Colonic mucosa (tissue), 4 donors: Measurements from ENCODE around the gene B4GALT1. TPM values are rescaled to one million over a fixed set of nuclear protein-coding genes. Genes with fewer than 3 reads are reported as not detected.
A peak's percentile ranks its signal among the peaks of the same experiment; 100 is the strongest.

Experiments used
- DNase-seq: peaks from one replicate; pipeline ENCODE4 v3.0.0-alpha.2; 2020
- H3K27ac ChIP-seq: fragments of 200-600 bp; one replicate; pipeline ENCODE4 v1.8.0; 2021
- H3K27me3 ChIP-seq: fragments of 200-600 bp; one replicate; pipeline ENCODE4 v1.8.0; 2021
- H3K36me3 ChIP-seq: fragments of 200-600 bp; one replicate; pipeline ENCODE4 v1.8.0; 2021
- H3K4me1 ChIP-seq: fragments of 200-600 bp; one replicate; pipeline ENCODE4 v1.8.0; 2021; ENCODE audit warnings: mild to moderate bottlenecking
- H3K4me3 ChIP-seq: fragments of 200-600 bp; one replicate; pipeline ENCODE4 v1.8.0; 2021
- H3K9ac ChIP-seq, 2 donors: one replicate each; pipeline ENCODE4 v1.7.0; 2013; ENCODE audit warnings: control low read depth in 2 of 2, low read depth in 2 of 2, low read length in 2 of 2
- H3K9me3 ChIP-seq: fragments of 200-600 bp; one replicate; pipeline ENCODE4 v1.8.0; 2021
- intact Hi-C: fragments of 100-400 bp; cut with DNase I; formaldehyde crosslinking; loops from one replicate; pipeline ENCODE4 v1.14.1; 2022
- total RNA-seq, 2 donors: library from RNA; stranded (reverse); fragmentation: NEBNext Ultra II Directional in 1 of 2; extraction: Animal tissue kit (Norgen Biotek cat#: 25700) in 1 of 2; gene quantifications; one replicate each; pipeline ENCODE4 v1.2.1, GENCODE V29; 2021
- TF ChIP-seq, protein P1 (sequence below): fragments of 200-600 bp; IDR thresholded peaks from one replicate; pipeline ENCODE4 v1.8.0; 2022; ENCODE audit warnings: antibody characterized with exemption, mild to moderate bottlenecking
- donor health status: healthy.
- donor health status: DM: no; HTN: no; CAD: no.
- donor health status: DM: no; HTN: no; CAD: no.

The B4GALT1 gene
- total RNA-seq, 2 donors from 2014 or later, result 76.9 to 78.7 TPM

DNA sequence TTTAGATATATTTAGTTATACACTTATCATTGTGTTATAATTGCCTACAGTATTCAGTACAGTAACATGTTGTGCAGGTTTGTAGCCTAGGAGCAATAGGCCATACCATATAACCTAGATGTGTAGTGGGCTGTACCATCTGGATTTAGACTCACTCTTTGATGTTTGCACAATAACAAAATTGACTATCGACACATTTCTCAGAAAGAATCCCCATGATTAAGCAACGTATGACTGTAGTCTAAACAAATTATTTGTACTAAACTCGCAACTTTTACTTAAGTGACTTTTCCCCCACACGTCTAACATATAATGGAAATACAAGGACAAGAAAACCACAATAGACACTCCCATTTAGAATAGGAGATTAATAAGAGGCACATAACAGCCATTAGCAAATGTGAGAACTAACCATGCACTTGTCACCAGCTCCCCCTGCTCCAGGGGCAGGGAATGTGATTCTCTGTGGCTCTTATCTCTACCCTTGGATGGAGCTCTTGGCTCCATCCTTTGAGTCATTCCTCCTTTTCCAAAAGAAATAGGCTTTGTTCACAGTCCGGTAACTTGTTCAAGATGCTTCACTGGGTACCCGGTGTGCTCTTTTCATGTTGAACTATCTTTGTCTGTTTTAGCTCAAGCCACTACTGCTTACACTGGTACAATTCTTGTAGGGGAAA is 8.7 kb upstream of the B4GALT1 start:
- H3K4me3 ChIP-seq, result no peak overlapping the region
- H3K9me3 ChIP-seq, result no peaks in the 10 kb centered on the region
- intact Hi-C loops, result no loop called here
- H3K36me3 ChIP-seq, result no peaks in the 10 kb centered on the region
- no peak overlapping the region for H3K9ac ChIP-seq
- no peaks in the 10 kb centered on the region for H3K27me3 ChIP-seq
- DNase-seq, result no peak
- H3K27ac ChIP-seq, result no peak overlapping the region
- TF ChIP-seq, protein P1, sequence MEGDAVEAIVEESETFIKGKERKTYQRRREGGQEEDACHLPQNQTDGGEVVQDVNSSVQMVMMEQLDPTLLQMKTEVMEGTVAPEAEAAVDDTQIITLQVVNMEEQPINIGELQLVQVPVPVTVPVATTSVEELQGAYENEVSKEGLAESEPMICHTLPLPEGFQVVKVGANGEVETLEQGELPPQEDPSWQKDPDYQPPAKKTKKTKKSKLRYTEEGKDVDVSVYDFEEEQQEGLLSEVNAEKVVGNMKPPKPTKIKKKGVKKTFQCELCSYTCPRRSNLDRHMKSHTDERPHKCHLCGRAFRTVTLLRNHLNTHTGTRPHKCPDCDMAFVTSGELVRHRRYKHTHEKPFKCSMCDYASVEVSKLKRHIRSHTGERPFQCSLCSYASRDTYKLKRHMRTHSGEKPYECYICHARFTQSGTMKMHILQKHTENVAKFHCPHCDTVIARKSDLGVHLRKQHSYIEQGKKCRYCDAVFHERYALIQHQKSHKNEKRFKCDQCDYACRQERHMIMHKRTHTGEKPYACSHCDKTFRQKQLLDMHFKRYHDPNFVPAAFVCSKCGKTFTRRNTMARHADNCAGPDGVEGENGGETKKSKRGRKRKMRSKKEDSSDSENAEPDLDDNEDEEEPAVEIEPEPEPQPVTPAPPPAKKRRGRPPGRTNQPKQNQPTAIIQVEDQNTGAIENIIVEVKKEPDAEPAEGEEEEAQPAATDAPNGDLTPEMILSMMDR, result no peak
- H3K4me1 ChIP-seq, result no peaks in the 10 kb centered on the region

DNA sequence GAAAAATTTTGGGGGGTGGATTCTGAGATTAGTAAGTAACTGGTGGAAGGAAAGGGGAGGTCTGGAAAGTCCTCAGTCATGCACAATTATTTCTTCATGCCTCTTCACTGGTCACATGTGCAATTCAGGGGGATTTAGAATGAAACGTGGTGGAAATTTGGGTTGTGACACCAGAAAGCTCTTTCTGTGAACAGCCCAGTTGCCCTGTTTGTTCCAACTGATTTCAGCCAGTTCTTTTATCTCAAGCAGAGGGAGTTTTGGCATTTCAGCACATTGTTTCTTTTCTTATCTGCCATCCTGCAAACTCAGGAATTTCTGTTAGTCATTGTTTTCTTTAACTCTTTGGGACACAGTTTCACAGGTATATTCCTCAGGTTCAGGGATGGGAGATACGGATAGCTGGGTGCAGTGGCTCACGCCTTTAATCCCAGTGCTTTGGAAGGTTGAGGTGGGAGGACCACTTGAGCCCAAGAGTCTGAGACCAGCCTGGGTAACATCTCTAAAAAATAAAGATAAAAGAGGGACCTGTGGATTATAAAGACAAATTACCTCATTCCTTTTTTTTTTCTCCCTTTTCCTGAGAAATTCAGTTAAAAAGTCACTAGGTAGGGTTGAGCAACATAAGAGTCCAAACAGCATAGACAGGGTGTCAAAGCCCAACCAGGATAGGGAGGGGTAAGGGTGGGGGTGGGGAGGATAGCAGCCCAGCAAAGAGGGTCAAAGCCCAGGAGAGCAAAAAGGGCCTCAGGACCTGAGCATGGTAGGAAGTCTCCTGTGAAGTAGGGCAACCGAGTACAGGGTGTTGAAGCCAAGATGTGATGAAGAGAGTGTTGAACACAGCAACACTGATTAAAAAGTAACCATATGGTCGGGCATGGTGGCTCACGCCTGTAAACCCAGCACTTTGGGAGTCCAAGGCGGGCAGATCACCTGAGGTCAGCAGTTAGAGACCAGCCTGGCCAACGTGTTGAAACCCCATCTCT is 5.4 kb upstream of the B4GALT1 start:
- TF ChIP-seq, protein P1, result no peak
- no peak overlapping the region for H3K27ac ChIP-seq
- intact Hi-C loops, result loop anchor here (5.0 kb wide), 1 partner anchor 50 kb away; no protein-coding TSS in a partner anchor

DNA sequence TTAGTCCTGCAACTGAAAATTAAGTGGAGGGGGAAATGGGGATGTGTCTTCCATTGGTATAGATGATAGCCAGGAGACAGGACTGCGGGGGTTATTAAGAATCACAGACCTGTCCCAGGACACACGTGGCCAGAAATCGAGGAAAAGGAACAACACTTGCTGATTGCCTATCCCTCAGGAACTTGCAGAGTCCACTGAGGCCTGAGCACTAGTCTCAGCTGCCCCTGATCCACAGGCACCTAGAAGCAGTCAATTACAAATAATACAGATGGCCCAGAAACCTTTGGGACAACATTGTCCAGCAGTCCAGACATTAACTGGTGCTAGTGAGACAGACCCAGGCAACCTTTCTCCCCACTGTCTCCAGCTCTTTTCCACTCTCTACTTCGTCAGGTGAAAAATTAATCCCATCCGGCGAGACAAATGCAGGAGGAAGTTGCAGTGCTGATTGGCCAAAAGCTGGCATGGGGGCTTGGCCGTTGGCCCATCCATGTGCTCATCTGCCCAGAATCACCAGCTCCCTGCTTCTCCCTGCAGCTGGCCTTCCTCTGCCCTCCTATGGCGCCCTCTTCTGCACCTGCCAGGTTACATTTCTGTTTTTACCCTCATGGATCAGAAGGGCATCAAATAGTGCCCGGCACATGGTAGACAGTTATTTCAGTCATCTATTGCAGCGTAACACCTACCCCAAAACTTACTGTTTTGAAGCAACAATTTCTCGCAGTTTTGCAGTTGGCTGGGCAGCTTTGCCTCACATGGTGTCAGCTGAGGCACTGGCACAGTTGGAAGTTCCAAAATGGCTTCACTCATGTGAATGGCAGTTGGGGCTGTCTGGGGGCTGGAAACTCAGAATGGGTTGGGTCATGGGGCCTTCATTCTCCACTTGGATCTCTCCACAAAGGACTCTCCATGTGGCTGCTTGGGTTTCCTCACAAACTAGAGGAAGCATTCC is 3.6 kb upstream of the B4GALT1 start:
- Histone ChIP-seq H3K36me3 (no peaks in the 10 kb centered on the region), H3K27ac (no peak overlapping the region), H3K9ac (no peak overlapping the region), H3K27me3 (no peaks in the 10 kb centered on the region), H3K4me1 (no peaks in the 10 kb centered on the region), H3K4me3 (no peak overlapping the region), H3K9me3 (no peaks in the 10 kb centered on the region)
- intact Hi-C loops, result loop anchor here (2.0 to 5.0 kb wide), 2 partner anchors 52 to 90 kb away; no protein-coding TSS in a partner anchor
- DNase-seq, result peak; percentile 57
- TF ChIP-seq, protein P1, result no peak

More for the DNA sequence above, 5.4 kb upstream of the B4GALT1 start:
- H3K36me3 ChIP-seq, result no peaks in the 10 kb centered on the region
- no peak overlapping the region for H3K9ac ChIP-seq
- no peaks in the 10 kb centered on the region for H3K9me3 ChIP-seq
- no peak for DNase-seq
- H3K27me3 ChIP-seq, result no peaks in the 10 kb centered on the region
- H3K4me1 ChIP-seq, result no peaks in the 10 kb centered on the region
- H3K4me3 ChIP-seq, result no peak overlapping the region

DNA sequence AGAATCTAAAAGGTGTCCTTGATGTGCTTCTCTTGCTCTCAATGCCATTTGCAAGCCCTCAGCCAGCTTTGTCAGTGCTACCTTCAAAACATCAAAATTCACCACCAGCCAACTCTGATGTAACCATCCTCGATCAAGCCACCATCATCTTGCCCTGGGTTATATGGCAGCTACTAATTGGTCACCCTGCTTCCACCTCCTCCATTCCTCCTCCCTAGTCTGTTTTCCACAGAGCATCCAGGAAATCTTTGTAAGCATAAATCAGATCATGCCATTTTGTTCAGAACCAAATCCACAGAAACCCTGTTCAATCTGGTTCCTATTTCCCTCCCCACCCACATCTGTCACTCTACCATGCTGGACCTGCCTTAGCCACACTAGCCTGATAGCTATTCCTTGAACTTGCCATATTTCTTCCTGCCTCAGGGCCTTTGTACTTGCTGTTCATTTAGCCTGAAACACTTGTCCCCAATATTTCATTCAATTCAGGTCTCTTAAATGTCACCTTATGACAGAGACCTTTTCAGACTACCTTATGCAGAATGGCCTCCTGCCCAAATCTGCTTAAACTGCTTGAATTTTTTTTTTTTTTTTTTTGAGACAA is 1.9 kb upstream of the B4GALT1 start:
- Histone ChIP-seq H3K4me1 (peaks cover 3% of the 10 kb centered on the region), H3K36me3 (no peaks in the 10 kb centered on the region), H3K4me3 (no peak overlapping the region), H3K27ac (no peak overlapping the region), H3K27me3 (no peaks in the 10 kb centered on the region), H3K9me3 (no peaks in the 10 kb centered on the region), H3K9ac (no peak overlapping the region)
- no peak for DNase-seq
- TF ChIP-seq, protein P1, result no peak
- intact Hi-C loops, result no loop called here
